ENCODE results near the gene PDE11A. TPM values are rescaled to one million over a fixed set of nuclear protein-coding genes. Genes with fewer than 3 reads are reported as not detected.

Gene PDE11A
- total and polyA plus RNA-seq, 2 experiments from 2014 or later = 0.34 to 0.86 TPM

- Histone ChIP-seq H3F3A (ENCODE audit: insufficient read depth) (no peaks in the 10 kb centered on the region), H3K27ac (no peak overlapping the region), H4K20me1 (ENCODE audit: insufficient read depth) (no peaks in the 10 kb centered on the region), H3K9me2 (ENCODE audit: insufficient read depth) (no peaks in the 10 kb centered on the region), H3K27me3 (replicated peaks; ENCODE audit: insufficient read depth) (no peaks in the 10 kb centered on the region), H3K4me1 (ENCODE audit: insufficient read depth) (0 out of 2 replicates have a peak, but pooled peaks cover 4% of the 10 kb centered on the region), H3K9me3 (ENCODE audit: low read depth) (no peaks in the 10 kb centered on the region), H3K4me3 (no peak overlapping the region), H2AFZ (0 out of 2 replicates have a peak overlapping the region, but pooled peaks have one; percentile 5), H3K9ac (no peak overlapping the region), H3K4me2 (ENCODE audit: unreplicated experiment) (no peak overlapping the region), H3K79me2 (ENCODE audit: insufficient read depth) (no peaks in the 10 kb centered on the region), H3K36me3 (ENCODE audit: low read depth) (no peaks in the 10 kb centered on the region)
- 32 to 34% methylated on average over 4 of the region's 4 CpGs for WGBS, 2 experiments (ENCODE audit: low coverage in 1 of 2, low lambda C conversion rate in 2 of 2, missing lambda C conversion rate in 2 of 2)
- in situ Hi-C loops (cut with MboI) = no loop called here
- no peak for DNase-seq
- TF ChIP-seq EZH2phosphoT487 (IDR thresholded peaks at IDR 0.05; ENCODE audit: insufficient read depth, low read depth) (no peak), EZH2 (IDR thresholded peaks at IDR 0.05; ENCODE audit: insufficient read depth, poor library complexity, severe bottlenecking) (no peak)
These were observed 318.1 kb downstream of the PDE11A start for GRCh38 chr2:177754492-177754873.

- Histone ChIP-seq H3K9me3 (ENCODE audit: low read depth) (no peaks in the 10 kb centered on the region), H3K4me3 (no peak overlapping the region), H3K9ac (no peak overlapping the region), H3K4me1 (ENCODE audit: insufficient read depth) (0 out of 2 replicates have a peak, but pooled peaks cover 4% of the 10 kb centered on the region), H3K36me3 (ENCODE audit: low read depth) (no peaks in the 10 kb centered on the region), H3F3A (ENCODE audit: insufficient read depth) (no peaks in the 10 kb centered on the region), H3K9me2 (ENCODE audit: insufficient read depth) (no peaks in the 10 kb centered on the region), H3K27ac (no peak overlapping the region), H3K79me2 (ENCODE audit: insufficient read depth) (no peaks in the 10 kb centered on the region), H4K20me1 (ENCODE audit: insufficient read depth) (no peaks in the 10 kb centered on the region), H2AFZ (0 out of 2 replicates have a peak overlapping the region, but pooled peaks have one; percentile 5), H3K27me3 (replicated peaks; ENCODE audit: insufficient read depth) (no peaks in the 10 kb centered on the region), H3K4me2 (ENCODE audit: unreplicated experiment) (no peak overlapping the region)
- DNase-seq = peak; percentile 78
- TF ChIP-seq EZH2 (IDR thresholded peaks at IDR 0.05; ENCODE audit: insufficient read depth, poor library complexity, severe bottlenecking) (no peak), EZH2phosphoT487 (IDR thresholded peaks at IDR 0.05; ENCODE audit: insufficient read depth, low read depth) (no peak)
- 24 to 25% methylated on average over 5 of the region's 5 CpGs for WGBS, 2 experiments (ENCODE audit: low coverage in 1 of 2, low lambda C conversion rate in 2 of 2, missing lambda C conversion rate in 2 of 2)
- in situ Hi-C loops (cut with MboI) = no loop called here
These were observed 318.7 kb downstream of the PDE11A start for GRCh38 chr2:177753682-177754491.

- no peak for TF ChIP-seq EZH2phosphoT487 (IDR thresholded peaks at IDR 0.05; ENCODE audit: insufficient read depth, low read depth)
- TF ChIP-seq EZH2 (IDR thresholded peaks at IDR 0.05; ENCODE audit: insufficient read depth, poor library complexity, severe bottlenecking) = no peak
- in situ Hi-C loops (cut with MboI) = loop anchor here (25.0 kb wide), 2 partner anchors 586 to 1636 kb away; partner anchors contain the start of genes HOXD10, HOXD11 and HOXD9
- H3K9me2 ChIP-seq (ENCODE audit: insufficient read depth) = no peaks in the 10 kb centered on the region
These were observed 324.2 kb downstream of the PDE11A start for GRCh38 chr2:177748360-177748759.

GRCh38 chr2:177747384-177747783 lies 325.2 kb downstream of the PDE11A start:
- Histone ChIP-seq H3K9me3 (ENCODE audit: low read depth) (no peaks in the 10 kb centered on the region), H3K36me3 (ENCODE audit: low read depth) (no peaks in the 10 kb centered on the region), H3K27me3 (replicated peaks; ENCODE audit: insufficient read depth) (peaks cover 13% of the 10 kb centered on the region), H3K4me2 (ENCODE audit: unreplicated experiment) (no peak overlapping the region), H3K79me2 (ENCODE audit: insufficient read depth) (no peaks in the 10 kb centered on the region), H3F3A (ENCODE audit: insufficient read depth) (no peaks in the 10 kb centered on the region), H3K4me1 (ENCODE audit: insufficient read depth) (no peaks in the 10 kb centered on the region), H3K9me2 (ENCODE audit: insufficient read depth) (no peaks in the 10 kb centered on the region), H3K27ac (no peak overlapping the region), H3K9ac (no peak overlapping the region), H2AFZ (no peak overlapping the region), H4K20me1 (ENCODE audit: insufficient read depth) (no peaks in the 10 kb centered on the region), H3K4me3 (no peak overlapping the region)
- in situ Hi-C loops (cut with MboI) = loop anchor here (25.0 kb wide), 2 partner anchors 585 to 1635 kb away; partner anchors contain the start of genes HOXD10, HOXD11 and HOXD9
- whole genome bisulfite sequencing, 2 experiments (ENCODE audit: low coverage in 1 of 2, low lambda C conversion rate in 2 of 2, missing lambda C conversion rate in 2 of 2) = 53 to 56% methylated on average over 4 of the region's 4 CpGs
- TF ChIP-seq EZH2phosphoT487 (IDR thresholded peaks at IDR 0.05; ENCODE audit: insufficient read depth, low read depth) (no peak), EZH2 (IDR thresholded peaks at IDR 0.05; ENCODE audit: insufficient read depth, poor library complexity, severe bottlenecking) (no peak)
- DNase-seq = no peak

More at GRCh38 chr2:177748360-177748759, 324.2 kb downstream of the PDE11A start:
- 62 to 65% methylated on average over 3 of the region's 3 CpGs for WGBS, 2 experiments (ENCODE audit: low coverage in 1 of 2, low lambda C conversion rate in 2 of 2, missing lambda C conversion rate in 2 of 2)
- H3K9me3 ChIP-seq (ENCODE audit: low read depth) = no peaks in the 10 kb centered on the region
- H3K4me2 ChIP-seq (ENCODE audit: unreplicated experiment) = no peak overlapping the region
- H3K27ac ChIP-seq = no peak overlapping the region
- H2AFZ ChIP-seq = no peak overlapping the region
- no peak for DNase-seq
- H3K79me2 ChIP-seq (ENCODE audit: insufficient read depth) = no peaks in the 10 kb centered on the region
- H3K36me3 ChIP-seq (ENCODE audit: low read depth) = no peaks in the 10 kb centered on the region
- no peak overlapping the region for H3K4me3 ChIP-seq
- no peaks in the 10 kb centered on the region for H3K4me1 ChIP-seq (ENCODE audit: insufficient read depth)
- no peaks in the 10 kb centered on the region for H4K20me1 ChIP-seq (ENCODE audit: insufficient read depth)
- H3K9ac ChIP-seq = no peak overlapping the region
- peaks cover 10% of the 10 kb centered on the region for H3K27me3 ChIP-seq (replicated peaks; ENCODE audit: insufficient read depth)
- H3F3A ChIP-seq (ENCODE audit: insufficient read depth) = no peaks in the 10 kb centered on the region

All from GM23248 (cell line).